Mucosa of descending colon (tissue), 3 donors: ENCODE data around the gene FBXO22. TPM values are rescaled to one million over a fixed set of nuclear protein-coding genes. Genes with fewer than 3 reads are reported as not detected.

Experiments used
- ATAC-seq: fragments of 200-7000 bp; cut with Tn5 transposase; one replicate; pipeline ENCODE4 v1.9.1; 2020; ENCODE audit warnings: mild to moderate bottlenecking, moderate library complexity
- DNase-seq, 3 donors: peaks; one replicate each; pipeline ENCODE4 v3.0.0-alpha.2; 2020
- H3K36me3 ChIP-seq: fragments of 200-600 bp; one replicate; pipeline ENCODE4 v1.8.0; 2021; ENCODE audit warnings: low read depth, mild to moderate bottlenecking
- H3K4me1 ChIP-seq: fragments of 200-600 bp; one replicate; pipeline ENCODE4 v1.8.0; 2021; ENCODE audit warnings: low read depth, mild to moderate bottlenecking
- H3K4me3 ChIP-seq: fragments of 200-600 bp; one replicate; pipeline ENCODE4 v1.8.0; 2021; ENCODE audit warnings: mild to moderate bottlenecking
- H3K9me3 ChIP-seq: fragments of 200-600 bp; one replicate; pipeline ENCODE4 v1.8.0; 2021; ENCODE audit warnings: mild to moderate bottlenecking
- intact Hi-C, 2 donors: fragments of 100-400 bp; cut with DNase I in 1 of 2; cut with micrococcal nuclease in 1 of 2; formaldehyde crosslinking; loops; one replicate each; pipeline versions ENCODE4 v1.11.0 to v1.11.1; 2022; cut with DNase I, micrococcal nuclease
- total RNA-seq, 3 donors: library from RNA; stranded (reverse); fragmentation: NEBNext Ultra II Directional in 2 of 3; extraction: Animal tissue kit (Norgen Biotek cat#: 25700) in 2 of 3; gene quantifications; one replicate each; pipeline versions ENCODE4 v1.2.1 to v1.2.4, GENCODE V29; 2021 to 2023
- TF ChIP-seq, protein P1 (sequence below): fragments of 200-600 bp; IDR thresholded peaks from one replicate; pipeline ENCODE4 v1.8.0; 2022; ENCODE audit warnings: antibody characterized with exemption, mild to moderate bottlenecking
- donor health status: DM: no; HTN: no; CAD: no; lungs with moderate emphysema.
- donor health status: DM: no; HTN: no; CAD: no.
- donor health status: DM: no; HTN: yes; CAD: no.

FBXO22 gene
- total RNA-seq, 3 donors from 2014 or later = 19.4 to 27.8 (median 20.7) TPM

DNA sequence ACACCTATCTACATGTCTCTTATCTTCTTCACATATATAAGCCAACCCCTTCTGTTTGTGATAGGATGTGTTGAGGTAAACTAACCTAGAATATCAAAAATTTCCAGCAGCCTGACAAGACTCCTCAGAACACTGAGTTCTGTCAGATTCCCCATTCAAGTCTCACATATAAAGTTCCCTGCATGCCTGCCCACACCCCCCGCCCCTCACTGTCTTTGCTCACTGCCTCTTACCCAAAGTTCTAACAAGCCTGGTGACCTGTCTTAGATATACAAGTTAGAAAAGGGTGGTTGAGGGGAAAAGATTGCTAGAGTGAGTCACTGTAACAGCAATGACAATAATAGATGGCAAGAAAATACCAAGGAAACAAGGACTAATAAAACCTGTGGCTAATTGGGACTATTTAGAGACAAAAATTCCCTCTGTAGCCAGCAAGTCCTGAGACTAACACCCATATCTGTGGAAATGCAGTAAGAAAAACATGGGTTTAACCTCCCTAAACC lies 40.1 kb downstream of the FBXO22 start:
- no peak overlapping the region for H3K4me3 ChIP-seq
- no peaks in the 10 kb centered on the region for H3K4me1 ChIP-seq
- ATAC-seq (no peak), DNase-seq (no peak)
- no peaks in the 10 kb centered on the region for H3K36me3 ChIP-seq
- H3K9me3 ChIP-seq = no peaks in the 10 kb centered on the region
- TF ChIP-seq, protein P1, sequence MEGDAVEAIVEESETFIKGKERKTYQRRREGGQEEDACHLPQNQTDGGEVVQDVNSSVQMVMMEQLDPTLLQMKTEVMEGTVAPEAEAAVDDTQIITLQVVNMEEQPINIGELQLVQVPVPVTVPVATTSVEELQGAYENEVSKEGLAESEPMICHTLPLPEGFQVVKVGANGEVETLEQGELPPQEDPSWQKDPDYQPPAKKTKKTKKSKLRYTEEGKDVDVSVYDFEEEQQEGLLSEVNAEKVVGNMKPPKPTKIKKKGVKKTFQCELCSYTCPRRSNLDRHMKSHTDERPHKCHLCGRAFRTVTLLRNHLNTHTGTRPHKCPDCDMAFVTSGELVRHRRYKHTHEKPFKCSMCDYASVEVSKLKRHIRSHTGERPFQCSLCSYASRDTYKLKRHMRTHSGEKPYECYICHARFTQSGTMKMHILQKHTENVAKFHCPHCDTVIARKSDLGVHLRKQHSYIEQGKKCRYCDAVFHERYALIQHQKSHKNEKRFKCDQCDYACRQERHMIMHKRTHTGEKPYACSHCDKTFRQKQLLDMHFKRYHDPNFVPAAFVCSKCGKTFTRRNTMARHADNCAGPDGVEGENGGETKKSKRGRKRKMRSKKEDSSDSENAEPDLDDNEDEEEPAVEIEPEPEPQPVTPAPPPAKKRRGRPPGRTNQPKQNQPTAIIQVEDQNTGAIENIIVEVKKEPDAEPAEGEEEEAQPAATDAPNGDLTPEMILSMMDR = no peak
- intact Hi-C loops = no loop called here

DNA sequence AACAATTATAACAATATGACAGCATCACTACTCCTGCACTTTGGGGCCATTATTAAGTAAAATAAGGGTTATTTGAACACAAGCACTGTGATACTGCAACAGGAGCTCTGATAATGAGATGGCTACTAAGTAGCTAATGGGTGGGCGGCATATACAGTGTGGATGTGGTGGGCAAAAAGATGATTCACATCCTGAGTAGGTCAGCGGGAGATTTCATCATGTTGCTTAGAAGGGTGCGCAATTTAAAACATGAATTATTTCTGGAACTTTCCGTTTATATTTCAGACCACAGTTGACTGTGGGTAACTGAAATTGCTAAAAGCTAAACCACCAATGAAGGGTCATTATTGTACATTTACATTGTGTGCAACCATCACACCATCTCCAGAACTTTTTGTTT lies 42.3 kb downstream of the FBXO22 start:
- DNase-seq = no peak
- TF ChIP-seq, protein P1 = no peak

DNA sequence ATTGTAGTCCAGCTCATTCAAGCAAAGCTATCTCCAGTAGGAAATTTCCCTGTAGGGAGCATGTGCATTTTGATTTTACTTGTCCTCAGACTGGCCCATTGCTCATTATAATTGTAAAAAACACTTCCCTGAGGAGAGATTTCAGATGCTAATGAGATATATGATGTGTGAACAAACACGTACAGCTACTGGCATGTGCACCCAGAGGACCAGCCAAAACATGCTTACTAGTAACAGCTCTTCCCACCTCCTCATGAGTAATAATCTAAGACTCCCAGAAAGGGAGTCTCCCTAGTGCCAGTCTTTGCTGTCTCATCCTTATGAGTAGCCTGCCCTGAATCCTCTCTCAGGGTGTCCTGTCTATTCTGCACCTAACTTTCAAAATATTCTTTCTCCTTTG lies 43.4 kb downstream of the FBXO22 start:
- no peaks in the 10 kb centered on the region for H3K36me3 ChIP-seq
- H3K9me3 ChIP-seq = no peaks in the 10 kb centered on the region
- H3K4me3 ChIP-seq = no peak overlapping the region
- TF ChIP-seq, protein P1 = no peak
- DNase-seq (no peak), ATAC-seq (no peak)
- H3K4me1 ChIP-seq = no peaks in the 10 kb centered on the region
- intact Hi-C loops = no loop called here

More for the DNA sequence above, 42.3 kb downstream of the FBXO22 start:
- no peak for ATAC-seq
- H3K9me3 ChIP-seq = no peaks in the 10 kb centered on the region
- intact Hi-C loops = no loop called here
- H3K4me3 ChIP-seq = no peak overlapping the region
- H3K36me3 ChIP-seq = no peaks in the 10 kb centered on the region
- H3K4me1 ChIP-seq = no peaks in the 10 kb centered on the region

DNA sequence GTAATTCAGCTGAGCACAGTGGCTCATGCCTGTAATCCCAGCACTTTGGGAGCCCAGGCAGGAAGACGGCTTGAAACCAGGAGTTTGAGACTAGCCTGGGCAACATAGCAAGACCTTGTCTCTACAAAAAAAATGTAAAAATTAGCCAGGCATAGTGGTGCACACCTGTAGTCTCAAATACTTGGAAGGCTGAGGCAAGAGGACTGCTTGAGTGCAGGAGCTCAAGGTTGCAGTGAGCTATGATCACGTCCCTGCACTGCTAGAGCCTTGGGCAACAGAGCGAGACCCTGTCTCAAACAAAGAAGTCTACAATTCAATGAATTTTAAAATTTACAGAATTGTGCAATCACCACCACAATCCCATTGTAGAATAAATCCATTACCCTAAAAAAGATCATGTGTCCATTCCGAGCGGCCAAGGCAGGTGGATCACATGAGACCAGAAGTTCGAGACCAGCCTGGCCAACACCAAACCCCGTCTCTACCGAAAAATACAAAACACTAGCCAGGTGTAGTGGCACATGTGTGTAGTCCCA lies 45.2 kb downstream of the FBXO22 start:
- no peaks in the 10 kb centered on the region for H3K9me3 ChIP-seq
- TF ChIP-seq, protein P1 = no peak
- DNase-seq (no peak), ATAC-seq (no peak)
- no peak overlapping the region for H3K4me3 ChIP-seq
- no peaks in the 10 kb centered on the region for H3K36me3 ChIP-seq
- intact Hi-C loops = no loop called here
- no peaks in the 10 kb centered on the region for H3K4me1 ChIP-seq

DNA sequence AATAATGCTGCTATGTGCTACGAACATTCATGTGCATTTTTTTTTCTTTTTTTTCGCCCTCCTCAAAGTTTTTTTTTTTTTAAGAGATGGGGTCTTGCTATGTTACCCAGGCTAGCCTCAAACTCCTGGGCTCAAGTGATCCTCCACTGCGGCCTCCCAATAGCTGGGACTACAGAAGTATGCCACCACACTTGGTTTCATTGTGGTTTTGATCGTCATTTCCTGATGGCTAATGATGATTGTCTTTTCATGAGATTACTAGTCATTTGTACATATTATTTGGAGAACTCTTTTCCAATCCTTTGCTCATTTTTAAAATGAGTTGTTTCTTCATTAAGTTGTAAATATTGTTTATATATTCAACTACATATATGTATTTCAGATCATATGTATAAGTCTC lies 48.8 kb downstream of the FBXO22 start:
- TF ChIP-seq, protein P1 = no peak
- H3K9me3 ChIP-seq = no peaks in the 10 kb centered on the region
- no peak overlapping the region for H3K4me3 ChIP-seq
- no peaks in the 10 kb centered on the region for H3K4me1 ChIP-seq
- no peaks in the 10 kb centered on the region for H3K36me3 ChIP-seq
- ATAC-seq = no peak
- no peak for DNase-seq
- intact Hi-C loops = no loop called here

DNA sequence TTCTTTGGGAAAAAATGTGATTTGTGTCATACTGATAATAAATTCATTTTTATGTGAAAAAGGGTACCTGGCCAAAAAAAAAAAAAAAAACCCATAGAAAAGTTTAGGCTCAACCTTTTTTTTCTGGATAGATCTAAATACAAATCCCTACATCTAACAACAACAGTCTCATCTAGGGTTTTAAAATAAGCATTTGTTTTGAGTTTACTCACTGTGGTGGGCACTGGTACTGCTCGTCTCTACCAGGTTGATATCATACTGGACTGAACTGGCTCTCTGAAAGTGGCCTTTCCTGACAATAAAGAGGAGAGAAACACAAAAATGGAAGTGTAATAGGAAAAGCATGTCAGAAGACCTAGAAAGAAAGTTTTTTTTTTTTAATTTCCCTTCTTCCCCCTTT lies 52.0 kb downstream of the FBXO22 start:
- H3K9me3 ChIP-seq = no peaks in the 10 kb centered on the region
- ATAC-seq = no peak
- TF ChIP-seq, protein P1 = no peak
- H3K4me1 ChIP-seq = no peaks in the 10 kb centered on the region
- no peak for DNase-seq
- H3K4me3 ChIP-seq = no peak overlapping the region
- intact Hi-C loops = no loop called here
- no peaks in the 10 kb centered on the region for H3K36me3 ChIP-seq
